SHP77 treated with DMSO at 0.1 percent for 48 hours (cell line): ENCODE measurements around the gene SRP68.
"Not testable (repeated sequence)": the region's sequence is repeated elsewhere in the genome, so short reads cannot be mapped to it uniquely, and the experiment has no call there.

Experiments used
- DNase-seq: peaks from one replicate; lab custom pipeline; 2025; lab: John Stamatoyannopoulos, UW

SRP68 gene

DNA sequence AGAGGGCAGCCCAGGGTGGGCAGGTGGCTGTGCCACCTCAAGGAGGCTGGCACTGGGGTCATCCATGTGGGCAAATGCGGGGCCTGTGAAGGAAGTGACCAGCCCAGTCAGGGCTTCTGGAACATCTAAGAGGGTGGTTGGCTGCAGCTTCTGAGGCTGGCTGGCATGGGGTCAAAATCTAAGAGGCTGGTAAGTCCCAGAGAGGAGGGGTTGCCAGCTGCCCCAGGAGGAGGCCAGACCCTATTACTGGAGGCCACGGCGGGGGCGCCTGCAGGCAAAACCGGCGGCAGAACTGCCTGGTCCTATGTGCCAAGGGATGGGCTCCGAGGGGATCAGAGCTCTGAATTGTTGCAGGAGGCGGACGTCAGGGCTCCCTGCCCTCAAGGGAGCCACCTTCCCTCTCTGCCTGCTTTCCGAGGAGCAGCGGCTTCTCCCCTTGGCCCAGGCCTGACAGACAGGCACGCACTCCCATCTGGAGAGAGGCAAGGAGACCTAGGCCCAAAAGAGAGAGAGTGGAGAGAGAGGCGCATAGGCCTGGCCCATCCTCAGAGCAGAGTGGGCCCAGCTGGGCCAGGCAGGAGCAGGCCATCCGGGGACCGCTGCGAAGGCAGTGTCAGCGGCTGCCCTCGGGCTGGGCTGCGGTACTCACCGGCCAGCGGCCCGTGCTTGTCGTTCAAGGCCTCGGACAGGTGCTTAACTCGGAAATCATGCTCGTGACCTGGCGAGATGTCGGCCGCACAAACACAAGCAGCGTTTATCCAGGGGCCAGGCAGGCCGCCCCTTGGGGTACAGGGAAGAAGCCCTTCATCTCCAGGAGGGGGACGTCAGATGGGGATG is 17.6 kb upstream of the SRP68 start:
- no peak for DNase-seq

DNA sequence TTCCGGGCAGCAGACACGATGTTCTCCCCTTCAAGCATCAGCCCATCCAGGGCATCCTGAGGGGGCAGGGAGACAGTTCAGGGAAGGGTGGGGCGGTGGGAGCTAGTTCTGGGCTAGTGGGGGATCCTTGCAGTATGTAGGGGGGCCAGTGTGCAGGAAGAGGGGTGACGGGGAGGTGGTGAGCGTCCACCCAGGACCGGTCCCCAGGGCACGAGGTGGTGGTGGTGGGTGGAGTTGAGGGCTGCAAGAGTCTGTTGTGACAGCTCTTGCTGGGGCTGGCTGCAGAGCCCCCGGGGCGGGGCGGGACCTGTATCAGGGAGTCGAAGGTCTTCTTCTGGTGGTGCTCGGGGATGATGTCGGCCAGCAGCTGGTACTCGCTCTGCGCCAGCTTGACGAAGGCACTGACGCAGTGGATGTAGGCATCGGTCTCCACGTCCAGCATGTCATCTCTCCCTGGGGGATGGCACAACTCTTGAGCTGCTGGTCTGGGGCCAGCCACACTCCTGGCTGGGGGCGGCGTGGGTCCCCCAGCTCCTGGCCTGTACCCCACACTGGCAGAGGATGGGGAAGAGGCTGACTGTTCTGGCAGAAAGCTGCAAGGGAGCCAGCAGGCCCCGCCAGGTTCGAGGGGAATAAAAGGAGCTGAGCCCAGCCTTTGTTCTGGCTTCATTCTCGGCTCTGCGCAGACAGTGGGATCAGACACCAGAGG is 16.7 kb upstream of the SRP68 start:
- DNase-seq = no peak

DNA sequence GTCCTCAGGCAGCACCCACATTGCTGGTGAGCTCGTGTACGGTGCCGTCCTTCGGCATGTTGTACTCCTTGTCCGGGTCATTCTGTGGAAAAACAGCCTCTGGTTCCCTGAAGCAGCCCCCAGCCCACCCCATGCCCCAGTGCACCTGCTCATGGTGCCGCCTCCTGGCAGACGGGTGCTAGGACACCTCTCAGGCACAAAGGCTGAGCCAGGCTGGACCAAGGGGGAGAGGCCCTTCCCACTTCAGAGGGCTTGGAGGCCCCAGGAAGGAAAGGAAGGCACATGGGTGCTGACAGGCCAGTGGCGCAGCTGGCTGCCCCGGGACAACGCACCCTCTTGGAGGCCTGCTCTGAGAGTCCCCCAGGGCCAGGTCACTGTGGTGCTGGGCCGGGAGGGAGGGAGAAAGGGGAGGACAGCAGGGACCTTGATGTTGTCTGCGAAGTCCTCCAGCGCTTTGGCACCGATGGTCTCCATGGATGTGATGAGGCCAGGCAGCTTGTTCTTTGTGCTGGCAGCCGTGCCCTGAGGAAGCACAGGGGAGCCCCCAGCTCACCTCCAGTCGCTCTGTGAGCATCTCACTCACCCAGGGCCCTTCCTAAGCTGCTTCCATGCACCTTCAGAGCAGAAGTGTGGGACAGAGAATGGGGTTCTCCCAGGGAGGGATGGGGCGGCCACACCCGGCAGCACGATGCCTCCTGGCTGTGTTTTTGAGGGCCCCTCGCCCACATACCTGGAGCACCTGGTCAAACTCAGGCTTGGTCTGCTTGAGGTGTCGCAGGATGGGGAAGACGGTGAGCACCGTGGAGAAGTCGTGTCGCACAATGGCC is 15.9 kb upstream of the SRP68 start:
- no peak for DNase-seq

DNA sequence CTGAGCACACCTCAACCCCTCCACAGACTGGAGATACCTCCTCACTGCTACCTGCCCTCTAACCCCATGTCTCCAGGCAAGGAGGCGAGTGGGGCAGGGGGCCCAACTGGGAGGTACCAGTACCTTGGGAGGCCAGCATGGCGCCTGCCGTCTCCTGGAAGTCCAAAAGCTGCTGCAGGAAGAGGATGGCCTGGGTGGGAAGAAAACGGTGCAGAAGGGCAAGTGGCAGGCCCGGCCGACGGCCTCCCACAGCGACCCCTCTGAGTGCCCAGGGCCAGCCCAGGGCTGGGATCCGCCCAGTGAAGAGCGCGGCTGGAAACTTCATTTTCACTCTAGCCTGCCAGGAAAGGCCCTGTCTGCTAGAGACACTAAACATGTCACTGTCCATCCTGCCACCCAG is 15.2 kb upstream of the SRP68 start:
- DNase-seq = no peak

DNA sequence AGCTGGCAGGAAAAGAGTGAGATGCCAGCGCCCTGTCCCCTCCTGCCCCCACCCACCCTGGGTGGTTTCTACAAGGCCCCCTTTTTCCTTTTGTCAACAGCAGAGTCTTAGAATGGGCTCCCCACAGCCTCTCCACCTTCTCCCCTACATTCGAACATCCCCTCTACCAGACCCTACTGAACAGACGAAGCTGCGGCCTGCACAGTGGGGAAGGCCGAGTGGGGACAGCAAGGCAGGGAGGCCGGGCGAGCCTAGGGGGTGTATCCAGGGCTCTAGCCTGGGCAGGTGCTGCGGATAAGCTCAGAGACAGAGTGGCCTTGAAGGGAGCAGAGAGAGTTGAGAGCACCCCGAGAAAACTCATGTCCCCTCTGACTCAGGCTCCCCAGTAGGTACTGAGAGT is 14.1 kb upstream of the SRP68 start:
- no peak for DNase-seq

DNA sequence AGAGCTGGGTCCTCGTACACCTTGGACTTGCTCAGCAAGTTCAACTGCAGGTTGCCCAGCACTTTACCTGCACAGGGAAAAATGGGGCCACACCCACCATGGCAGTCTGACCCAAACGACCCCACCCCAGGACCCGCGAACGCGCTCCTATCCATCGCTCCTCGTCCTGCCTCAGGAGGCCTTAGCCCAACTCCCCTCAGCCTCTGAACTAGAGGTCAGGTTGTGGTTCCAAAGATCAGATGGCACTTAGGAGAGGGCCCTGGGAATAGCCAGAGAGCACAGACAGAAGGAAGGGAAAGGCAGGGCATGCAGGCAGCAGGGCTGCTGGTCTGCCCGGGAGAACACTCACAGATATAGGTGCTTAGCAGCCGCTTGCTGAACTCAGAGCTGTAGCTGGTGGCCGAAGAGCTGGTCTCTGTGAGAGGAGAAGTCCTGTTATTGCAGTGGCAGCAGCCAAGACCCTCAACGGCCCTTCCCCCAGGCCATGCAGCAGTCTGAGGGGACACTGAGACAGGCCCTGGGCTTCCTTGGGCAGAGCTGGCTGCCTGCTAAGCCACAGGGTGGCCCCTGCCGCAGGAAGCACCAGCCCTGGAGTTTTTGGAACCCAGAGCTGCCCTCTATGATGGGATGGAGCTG is 13.5 kb upstream of the SRP68 start:
- DNase-seq = no peak

DNA sequence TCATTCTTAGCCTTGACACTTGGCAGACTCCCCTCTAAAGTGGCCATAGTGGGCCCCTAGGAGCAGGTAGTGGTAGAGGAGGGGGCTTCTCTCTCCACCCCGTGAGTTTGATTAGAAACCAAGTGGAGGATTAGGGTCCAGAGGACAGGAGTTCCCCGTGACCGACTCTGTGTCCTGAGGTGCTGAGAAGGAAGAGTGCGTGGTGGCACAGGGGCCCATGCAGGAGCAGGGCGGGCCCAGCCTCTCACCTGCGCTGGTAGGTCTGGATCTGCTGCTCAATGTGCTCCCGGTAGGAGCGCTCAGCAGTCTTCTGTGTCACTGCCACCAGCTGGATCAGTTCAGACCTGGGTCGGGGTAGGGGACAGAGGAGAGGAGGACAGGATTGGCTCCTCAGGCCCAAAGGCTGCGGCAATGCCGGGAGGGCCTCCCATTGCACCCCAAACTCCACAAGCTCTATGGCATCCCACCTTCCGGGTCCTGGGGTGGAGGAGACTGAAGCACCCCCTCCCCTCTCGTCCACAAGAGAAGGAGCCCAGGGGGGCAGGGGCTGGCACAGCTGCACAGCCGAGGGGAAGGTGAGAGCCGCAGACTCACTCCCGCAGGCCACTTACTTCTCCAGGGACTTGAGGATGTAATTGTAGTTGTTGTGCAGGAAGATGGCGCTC is 12.9 kb upstream of the SRP68 start:
- DNase-seq = no peak

DNA sequence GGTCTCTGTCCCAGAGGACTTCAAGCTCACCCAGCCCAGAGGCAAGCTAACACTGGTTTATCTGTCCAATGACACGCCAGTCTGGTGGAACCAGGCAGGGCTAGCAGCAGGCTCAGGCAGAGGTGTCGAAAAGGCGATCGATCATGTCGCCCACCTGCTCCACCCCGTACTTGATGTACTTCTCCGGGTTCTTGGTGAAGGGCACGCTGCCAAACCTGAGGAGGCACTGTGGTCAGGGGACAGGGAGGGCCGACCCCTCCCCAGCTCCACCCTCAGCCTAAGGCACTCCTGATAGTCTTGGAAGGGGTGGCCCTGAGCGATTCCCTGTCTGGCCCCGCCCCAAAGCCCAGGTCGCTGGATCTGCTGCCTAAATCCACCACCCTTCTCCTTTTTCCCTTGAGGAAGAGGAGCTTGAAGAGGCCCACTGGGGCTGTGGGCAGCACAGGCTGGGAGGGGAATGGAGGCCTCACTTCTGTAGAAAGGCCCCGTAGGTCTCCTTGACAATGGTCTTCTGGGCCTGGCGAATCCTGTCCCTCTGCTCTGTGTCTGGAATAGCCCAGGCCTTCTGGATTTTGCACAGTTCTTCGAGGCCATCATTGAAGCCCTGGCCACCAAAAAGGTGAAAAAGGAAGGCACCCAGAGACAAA is 11.3 kb upstream of the SRP68 start:
- no peak for DNase-seq

DNA sequence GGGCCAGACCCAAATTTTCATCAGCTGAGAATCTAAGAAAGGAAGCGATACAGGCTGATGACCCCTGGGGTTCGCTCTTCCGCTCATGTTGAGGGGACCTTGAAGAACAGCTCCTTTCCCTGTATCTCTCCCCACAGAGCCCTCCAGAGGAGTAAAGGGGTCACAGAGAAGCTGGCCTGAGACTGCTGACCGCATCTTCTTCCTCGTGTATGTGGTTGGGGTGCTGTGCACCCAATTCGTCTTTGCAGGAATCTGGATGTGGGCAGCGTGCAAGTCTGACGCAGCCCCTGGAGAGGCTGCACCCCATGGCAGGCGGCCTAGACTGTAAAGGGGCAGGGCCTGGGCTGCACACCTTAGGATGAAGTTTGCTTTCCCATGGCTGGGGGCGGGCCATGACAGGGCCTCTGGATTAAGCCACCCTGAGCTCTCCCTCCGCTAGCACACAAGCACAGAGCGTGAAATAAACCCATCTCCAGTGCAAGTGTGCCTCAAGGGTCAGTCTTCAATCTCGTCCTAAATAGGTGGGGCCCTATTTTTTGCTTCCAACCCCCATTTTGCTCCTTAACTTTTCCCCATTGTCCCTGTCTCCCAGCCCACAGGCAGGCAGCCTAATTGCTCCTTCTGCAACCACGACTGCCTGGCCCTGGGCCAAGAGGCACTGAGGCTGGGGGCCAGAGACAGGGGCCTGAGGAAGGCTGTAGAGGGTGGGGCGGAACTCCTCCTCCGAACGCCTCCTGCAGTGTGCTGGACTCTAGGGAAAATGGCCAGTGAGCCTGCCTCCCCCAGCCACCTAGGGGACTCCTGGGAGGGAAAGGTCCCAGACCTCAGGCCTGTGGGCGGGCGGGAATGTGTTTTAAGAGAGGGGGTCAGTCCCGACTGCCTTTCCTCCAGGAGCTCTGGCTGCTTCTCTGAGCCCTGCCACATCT is 10.3 kb upstream of the SRP68 start:
- DNase-seq = no peak

DNA sequence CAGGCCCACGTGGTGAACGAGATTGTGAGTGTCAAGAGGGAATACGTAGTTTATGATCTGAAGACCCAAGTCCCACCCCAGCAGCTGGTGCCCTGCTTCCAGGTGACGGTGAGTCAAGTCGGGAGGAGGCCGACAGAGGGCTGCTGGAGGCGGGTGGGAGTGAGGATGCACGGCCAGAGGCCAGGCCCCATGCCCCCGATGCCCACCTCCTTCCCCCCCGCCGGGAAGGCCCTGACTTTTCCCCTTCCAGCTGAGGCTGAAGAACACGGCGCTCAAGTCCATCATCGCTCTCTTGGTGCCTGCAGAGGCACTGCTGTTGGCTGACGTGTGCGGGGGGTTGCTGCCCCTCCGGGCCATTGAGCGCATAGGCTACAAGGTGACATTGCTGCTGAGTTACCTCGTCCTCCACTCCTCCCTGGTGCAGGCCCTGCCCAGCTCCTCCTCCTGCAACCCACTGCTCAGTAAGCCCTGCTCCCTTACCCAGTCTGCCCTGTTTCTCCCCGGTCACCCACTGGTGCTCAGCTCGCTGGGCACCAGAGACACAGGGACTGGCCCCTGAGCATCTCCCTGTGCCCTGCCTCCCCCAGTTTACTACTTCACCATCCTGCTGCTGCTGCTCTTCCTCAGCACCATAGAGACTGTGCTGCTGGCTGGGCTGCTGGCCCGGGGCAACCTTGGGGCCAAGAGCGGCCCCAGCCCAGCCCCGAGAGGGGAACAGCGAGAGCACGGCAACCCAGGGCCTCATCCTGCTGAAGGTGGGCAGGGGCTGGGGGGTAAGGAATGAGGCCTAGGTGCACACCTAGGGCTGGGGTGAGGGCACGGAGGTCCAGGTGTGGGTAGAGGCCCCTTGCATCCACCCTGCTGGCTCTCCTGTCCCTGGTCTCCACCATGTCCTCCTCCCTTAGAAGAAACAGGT is 9.2 kb upstream of the SRP68 start:
- no peak for DNase-seq

DNA sequence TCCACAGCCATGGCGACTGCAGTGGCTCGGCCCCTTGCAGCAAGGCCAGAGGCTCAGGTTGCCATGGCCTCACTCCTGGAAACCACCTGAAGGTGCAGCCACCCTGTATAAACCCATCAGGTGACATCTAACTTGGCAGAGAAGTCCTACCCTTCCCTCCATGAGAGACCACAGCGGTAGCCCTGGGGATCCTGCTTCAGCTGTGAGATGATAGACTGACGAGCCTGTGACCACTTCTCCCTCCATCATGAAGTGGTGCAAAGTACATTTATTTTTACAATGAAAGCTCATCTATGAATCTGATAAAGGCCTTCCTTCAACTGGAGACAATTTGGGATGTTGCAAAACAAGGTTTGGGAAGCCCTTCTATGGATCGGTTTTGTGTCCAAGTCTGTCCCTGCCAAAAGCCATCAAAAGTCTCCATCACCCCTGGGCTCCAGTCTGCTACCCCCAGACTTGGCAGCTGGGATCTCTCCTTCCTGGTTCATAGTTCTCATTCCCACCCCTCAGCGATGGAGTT is 8.5 kb upstream of the SRP68 start:
- DNase-seq = no peak

DNA sequence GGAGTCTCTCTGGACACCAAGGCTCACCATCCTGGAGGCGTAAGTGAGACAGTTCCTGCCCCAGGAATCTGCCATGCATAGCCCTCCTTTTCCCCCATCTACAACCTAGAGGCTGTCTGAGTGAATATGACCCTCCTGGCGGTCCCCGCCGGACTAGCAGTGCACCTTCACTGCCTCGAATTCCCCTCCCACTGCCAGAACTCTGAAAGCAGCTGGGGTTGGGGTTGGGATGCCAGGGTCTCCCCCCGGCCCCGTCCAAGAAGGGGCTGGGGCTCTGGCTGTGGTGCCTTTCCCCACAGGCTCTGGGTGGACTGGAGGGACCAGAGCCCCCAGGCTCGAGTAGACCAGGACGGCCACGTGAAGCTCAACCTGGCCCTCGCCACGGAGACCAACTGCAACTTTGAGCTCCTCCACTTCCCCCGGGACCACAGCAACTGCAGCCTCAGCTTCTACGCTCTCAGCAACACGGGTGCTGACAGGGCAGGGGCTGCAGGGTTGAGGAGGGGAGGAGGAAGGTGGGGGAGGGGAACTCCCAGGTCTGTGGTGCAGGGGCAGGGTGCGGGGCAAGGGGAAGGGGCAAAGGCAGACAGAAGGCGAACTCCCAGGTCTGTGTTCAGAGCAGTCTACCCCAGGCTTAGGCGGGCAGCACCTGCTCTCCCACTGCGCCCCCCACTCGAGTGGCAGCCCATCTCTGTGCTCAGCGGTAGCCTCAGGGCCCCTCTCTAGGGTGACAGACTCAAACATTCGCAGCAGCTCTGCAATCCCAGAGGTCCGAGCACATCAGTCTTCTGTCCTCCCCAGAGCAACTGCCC is 7.8 kb upstream of the SRP68 start:
- no peak for DNase-seq

DNA sequence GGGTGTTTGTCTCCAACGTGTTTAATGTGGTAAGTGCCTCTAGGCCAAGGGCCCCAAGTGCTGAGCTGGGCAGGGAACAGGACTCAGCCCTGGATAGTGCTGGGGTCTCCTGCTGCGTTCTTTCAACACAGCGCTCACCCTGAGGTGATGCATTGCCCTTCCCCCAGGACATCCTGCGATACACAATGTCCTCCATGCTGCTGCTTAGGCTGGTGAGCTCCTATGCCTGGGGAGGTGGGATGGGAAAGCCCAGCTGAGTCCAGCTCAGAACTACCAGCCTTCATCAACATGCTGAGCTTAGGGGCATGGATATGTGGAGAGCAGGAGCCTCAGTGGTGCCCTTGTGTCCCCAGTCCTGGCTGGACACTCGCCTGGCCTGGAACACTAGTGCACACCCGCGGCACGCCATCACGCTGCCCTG is 7.2 kb upstream of the SRP68 start:
- DNase-seq = no peak

DNA sequence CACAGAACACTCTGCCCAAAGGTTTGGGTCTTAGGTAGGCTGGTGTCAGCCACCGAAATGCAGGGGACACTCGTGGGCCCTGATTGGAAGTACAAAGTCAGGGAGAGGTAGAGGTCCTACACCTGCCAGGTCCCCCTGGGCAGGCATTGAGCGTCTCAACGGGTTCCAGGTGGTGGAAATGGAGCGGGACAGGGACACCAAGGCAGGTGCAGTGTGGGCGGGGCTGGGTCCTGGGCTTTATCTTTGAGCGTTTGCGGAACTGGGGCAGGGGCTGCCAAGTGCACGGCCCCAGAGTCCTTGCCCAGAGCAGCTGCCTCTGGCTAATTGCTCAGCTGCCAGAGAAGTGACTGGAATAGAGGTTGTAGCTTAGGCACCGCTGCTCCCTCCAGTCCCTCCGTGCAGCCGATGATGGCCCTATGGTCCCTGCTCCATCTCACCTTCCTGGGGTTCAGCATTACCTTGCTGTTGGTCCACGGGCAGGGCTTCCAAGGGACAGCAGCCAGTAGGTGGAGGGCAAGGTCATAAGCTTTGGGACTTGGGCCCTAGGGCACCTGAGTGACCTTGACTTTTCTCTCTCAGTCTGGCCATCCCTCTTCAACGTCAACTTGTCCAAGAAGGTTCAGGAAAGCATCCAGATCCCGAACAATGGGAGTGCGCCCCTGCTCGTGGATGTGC is 6.7 kb upstream of the SRP68 start, which contains the start of gene ZACN:
ZACN (plus strand) TSS at position 323 of the 675 bp plus-strand sequence; CDS start at position 406, 83 bp downstream.
- DNase-seq = peak; percentile 71

DNA sequence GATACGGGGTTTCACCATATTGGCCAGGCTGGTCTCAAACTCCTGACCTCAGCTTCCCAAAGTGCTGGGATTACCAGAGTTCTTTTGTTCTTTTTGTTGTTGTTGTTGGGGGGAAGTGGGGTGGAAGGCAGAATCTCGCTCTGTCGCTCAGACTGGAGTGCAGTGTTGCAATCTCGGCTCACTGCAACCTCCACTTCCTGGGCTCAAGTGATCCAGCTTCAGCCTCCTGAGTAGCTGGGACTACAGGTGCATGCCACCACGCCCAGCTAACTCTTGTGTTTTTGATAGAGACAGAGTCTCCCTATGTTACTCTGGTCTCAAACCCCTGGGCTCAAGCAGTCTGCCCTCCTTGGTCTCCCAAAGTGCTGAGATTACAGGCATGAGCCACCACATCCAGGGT is 6.1 kb upstream of the SRP68 start:
- DNase-seq = not testable (repeated sequence)

DNA sequence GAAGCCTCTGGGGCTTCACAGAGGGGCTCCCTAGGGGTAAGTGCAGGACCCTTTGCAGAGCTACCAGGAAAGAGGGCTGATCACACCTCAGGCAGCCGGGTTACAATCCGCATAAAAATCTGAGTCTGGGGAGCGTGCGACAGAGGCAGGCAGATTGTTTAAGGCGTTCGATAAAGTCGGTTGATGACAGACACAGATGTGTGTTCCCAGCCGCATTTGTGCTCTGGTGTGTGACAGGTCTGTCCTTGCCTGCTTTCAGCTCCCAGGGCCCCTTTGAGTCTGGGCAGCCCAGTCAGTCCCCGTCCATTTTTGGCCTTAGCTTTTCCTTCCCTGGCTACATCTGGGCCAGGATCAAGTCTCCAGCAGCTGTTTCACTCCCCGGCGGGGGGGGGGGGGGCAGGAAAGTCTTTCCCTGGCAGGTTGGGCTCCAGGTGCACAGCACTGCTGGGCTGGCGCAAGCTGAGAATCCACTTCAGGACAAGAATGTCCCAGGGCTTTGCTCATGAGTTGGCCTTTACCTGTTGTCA is 5.3 kb upstream of the SRP68 start:
- DNase-seq = no peak
